SK-N-SH (cell line): ENCODE measurements around the gene C1QTNF3. TPM values are rescaled to one million over a fixed set of nuclear protein-coding genes. Genes with fewer than 3 reads are reported as not detected.

Experiments used
- CTCF ChIA-PET: fragments of 300-600, 350-600 bp; formaldehyde crosslinking; extraction: SDS; loops from one replicate; lab custom pipeline; 2021; lab: Yijun Ruan, JAX
- POLR2A ChIA-PET: fragments of 350-600 bp; sonication (Branson Sonifier 250); formaldehyde crosslinking; extraction: SDS; loops from one replicate; lab custom pipeline; 2020; ENCODE audit warnings: antibody characterized with exemption, inconsistent platforms; lab: Yijun Ruan, JAX
- DNase-seq: peaks from one replicate; pipeline ENCODE4 v3.0.0; 2012
- H2AFZ ChIP-seq: fragments of 200-600 bp; sonication (generic); 2 replicates; pipeline ENCODE4 v1.8.1; 2016; ENCODE audit warnings: antibody characterized with exemption, mild to moderate bottlenecking, low read depth
- H3F3A ChIP-seq: fragments of 200-600 bp; sonication (generic); replicated peaks from 2 replicates; pipeline ENCODE3; 2016; ENCODE audit warnings: antibody characterized with exemption, mild to moderate bottlenecking; ENCODE audit not compliant: insufficient read depth
- H3K27ac ChIP-seq, 2 experiments: fragments of 200-500 bp in 1 of 2; fragments of 200-600 bp in 1 of 2; sonication (Bioruptor generic) in 1 of 2; sonication (generic), shearing (Covaris generic) in 1 of 2; 2 replicates each; pipeline versions ENCODE4 v1.5.1 to v1.6.1; 2014 to 2016; ENCODE audit warnings: low read depth in 2 of 2, inconsistent platforms in 1 of 2, low read length in 1 of 2, mild to moderate bottlenecking in 1 of 2, mixed read lengths in 1 of 2
- H3K27me3 ChIP-seq: fragments of 200-600 bp; sonication (generic), shearing (Covaris generic); 2 replicates; pipeline ENCODE4 v1.6.1; 2016; ENCODE audit warnings: mixed run types; ENCODE audit not compliant: insufficient read depth
- H3K36me3 ChIP-seq, 2 experiments: fragments of 200-500 bp in 1 of 2; fragments of 200-600 bp in 1 of 2; sonication (Bioruptor generic) in 1 of 2; sonication (generic) in 1 of 2; replicated peaks in 1 of 2; 2 replicates each; pipeline versions ENCODE3 to v1.5.1; 2014 to 2016; ENCODE audit warnings: low read length in 1 of 2, mild to moderate bottlenecking in 1 of 2; ENCODE audit not compliant: insufficient read depth in 2 of 2, control insufficient read depth in 1 of 2
- H3K4me1 ChIP-seq, 2 experiments: fragments of 200-500 bp in 1 of 2; fragments of 200-600 bp in 1 of 2; sonication (Bioruptor generic) in 1 of 2; sonication (generic), shearing (Covaris generic) in 1 of 2; 2 replicates each; pipeline versions ENCODE4 v1.5.1 to v1.6.1; 2014 to 2016; ENCODE audit warnings: low read depth in 1 of 2, low read length in 1 of 2, mixed run types in 1 of 2; ENCODE audit not compliant: insufficient read depth in 2 of 2, control insufficient read depth in 1 of 2
- H3K4me2 ChIP-seq: fragments of 200-600 bp; sonication (generic), shearing (Covaris generic); 2 replicates; pipeline ENCODE4 v1.6.1; 2017; ENCODE audit warnings: mixed run types
- H3K4me3 ChIP-seq, 2 experiments: fragments of 200-500 bp in 1 of 2; fragments of 200-600 bp in 1 of 2; sonication (Bioruptor generic) in 1 of 2; sonication (generic), shearing (Covaris generic) in 1 of 2; 2 replicates each; pipeline versions ENCODE4 v1.5.1 to v1.8.1; 2014 to 2016; ENCODE audit warnings: low read depth in 2 of 2, inconsistent platforms in 1 of 2, low read length in 1 of 2, mild to moderate bottlenecking in 1 of 2, mixed read lengths in 1 of 2, moderate library complexity in 1 of 2
- H3K79me2 ChIP-seq: fragments of 200-600 bp; sonication (generic); 2 replicates; pipeline ENCODE4 v1.8.1; 2017; ENCODE audit warnings: mild to moderate bottlenecking; ENCODE audit not compliant: insufficient read depth
- H3K9ac ChIP-seq: fragments of 200-600 bp; sonication (generic); 2 replicates; pipeline ENCODE4 v1.6.1; 2017; ENCODE audit warnings: mixed run types
- H3K9me2 ChIP-seq: fragments of 200-600 bp; sonication (generic); 2 replicates; pipeline ENCODE4 v1.6.1; 2017; ENCODE audit warnings: mixed run types
- H3K9me3 ChIP-seq: fragments of 200-600 bp; sonication (generic); 2 replicates; pipeline ENCODE4 v1.6.1; 2017; ENCODE audit warnings: mixed run types, mild to moderate bottlenecking, moderate library complexity
- H4K20me1 ChIP-seq: fragments of 200-600 bp; sonication (generic); 2 replicates; pipeline ENCODE4 v1.6.1; 2017; ENCODE audit warnings: mild to moderate bottlenecking, mixed run types; ENCODE audit not compliant: insufficient read depth
- FOXJ3 ChIP-seq: sonication (generic); formaldehyde crosslinking; IDR thresholded peaks from 2 replicates; pipeline ENCODE4 v1.5.1; 2020; ENCODE audit warnings: mild to moderate bottlenecking, missing genetic modification reagents
- GABPA ChIP-seq: IDR thresholded peaks from 2 replicates; pipeline ENCODE4 v1.4.0; 2012; ENCODE audit warnings: low read depth, mild to moderate bottlenecking
- GATA2 ChIP-seq: sonication (generic); formaldehyde crosslinking; IDR thresholded peaks from 2 replicates; pipeline ENCODE4 v1.5.0; 2020; ENCODE audit warnings: mild to moderate bottlenecking, missing genetic modification reagents
- MEF2A ChIP-seq: IDR thresholded peaks from 2 replicates; pipeline ENCODE4 v1.4.0; 2012; ENCODE audit warnings: low read depth, borderline replicate concordance
- NFIC ChIP-seq: IDR thresholded peaks from 2 replicates; pipeline ENCODE4 v1.4.0; 2012; ENCODE audit warnings: borderline replicate concordance
- NRF1 ChIP-seq: IDR thresholded peaks from 2 replicates; pipeline ENCODE4 v1.6.1; 2012; ENCODE audit warnings: low read depth, mild to moderate bottlenecking, low read length
- POLR2AphosphoS5 ChIP-seq: IDR thresholded peaks from 2 replicates; pipeline ENCODE4 v1.6.1; 2012; ENCODE audit warnings: low read depth, low read length
- RAD21 ChIP-seq: IDR thresholded peaks from 2 replicates; pipeline ENCODE4 v1.6.1; 2012; ENCODE audit warnings: mild to moderate bottlenecking, low read length
- REST ChIP-seq: IDR thresholded peaks from 2 replicates; pipeline ENCODE4 v1.6.1; 2012; ENCODE audit warnings: mild to moderate bottlenecking, low read depth, low read length, moderate library complexity
- RFX5 ChIP-seq: IDR thresholded peaks from 2 replicates; pipeline ENCODE4 v1.6.1; 2012; ENCODE audit warnings: mild to moderate bottlenecking, improper control_type of control experiment, low read length
- RXRA ChIP-seq: IDR thresholded peaks from 2 replicates; pipeline ENCODE4 v1.4.0; 2012; ENCODE audit warnings: low read depth, mild to moderate bottlenecking, borderline replicate concordance
- SIN3A ChIP-seq: IDR thresholded peaks from 2 replicates; pipeline ENCODE4 v1.6.1; 2012; ENCODE audit warnings: low read depth, mild to moderate bottlenecking, low read length, moderate library complexity, borderline replicate concordance
- TAF1 ChIP-seq: IDR thresholded peaks from 2 replicates; pipeline ENCODE4 v1.6.1; 2012; ENCODE audit warnings: low read depth, mild to moderate bottlenecking, low read length, moderate library complexity, borderline replicate concordance
- TCF12 ChIP-seq: IDR thresholded peaks from 2 replicates; pipeline ENCODE4 v1.4.0; 2012
- TEAD4 ChIP-seq: IDR thresholded peaks from 2 replicates; pipeline ENCODE4 v1.4.0; 2012; ENCODE audit warnings: mild to moderate bottlenecking, borderline replicate concordance; ENCODE audit not compliant: insufficient read depth
- YY1 ChIP-seq: IDR thresholded peaks from 2 replicates; pipeline ENCODE4 v1.4.0; 2012; ENCODE audit warnings: low read depth, mild to moderate bottlenecking
- WGBS: methylation state at CpG from one replicate; pipeline ENCODE4 v1.1.6; 2017; ENCODE audit warnings: low lambda C conversion rate; 5-methylcytosine and 5-hydroxymethylcytosine counted together
- polyA plus RNA-seq, 3 experiments: library from polyadenylated mRNA; depleted of rRNA; stranded (reverse); fragments of >200 nt; gene quantifications; 2 replicates each; pipeline ENCODE4 v1.2.3, GENCODE V29; 2012
- TF ChIP-seq, protein P1 (sequence below): fragments of 200-600 bp; sonication (generic); IDR thresholded peaks from 2 replicates; pipeline ENCODE4 v1.6.1; 2017; ENCODE audit warnings: antibody characterized with exemption, mild to moderate bottlenecking, moderate library complexity
- TF ChIP-seq, protein P2 (sequence below): IDR thresholded peaks from 2 replicates; pipeline ENCODE4 v1.4.0; 2012; ENCODE audit warnings: low read depth, borderline replicate concordance
- TF ChIP-seq, protein P3 (sequence below): IDR thresholded peaks from 2 replicates; pipeline ENCODE4 v1.4.0; 2012; ENCODE audit warnings: low read depth, borderline replicate concordance
- TF ChIP-seq, protein P4 (sequence below): IDR thresholded peaks from 2 replicates; pipeline ENCODE4 v1.4.0; 2012; ENCODE audit warnings: low read depth

The C1QTNF3 gene
- polyA plus RNA-seq, 1 of the 3 experiments (the other 2 are of a cell fraction) = 1.5 TPM

GRCh38 chr5:34041247-34041972, 1.6 kb downstream of the C1QTNF3 start:
- TF ChIP-seq NFIC = no peak
- TF ChIP-seq TEAD4 = no peak
- no peak for TF ChIP-seq MEF2A
- no peak for TF ChIP-seq TAF1
- TF ChIP-seq REST = no peak
- TF ChIP-seq, protein P1, sequence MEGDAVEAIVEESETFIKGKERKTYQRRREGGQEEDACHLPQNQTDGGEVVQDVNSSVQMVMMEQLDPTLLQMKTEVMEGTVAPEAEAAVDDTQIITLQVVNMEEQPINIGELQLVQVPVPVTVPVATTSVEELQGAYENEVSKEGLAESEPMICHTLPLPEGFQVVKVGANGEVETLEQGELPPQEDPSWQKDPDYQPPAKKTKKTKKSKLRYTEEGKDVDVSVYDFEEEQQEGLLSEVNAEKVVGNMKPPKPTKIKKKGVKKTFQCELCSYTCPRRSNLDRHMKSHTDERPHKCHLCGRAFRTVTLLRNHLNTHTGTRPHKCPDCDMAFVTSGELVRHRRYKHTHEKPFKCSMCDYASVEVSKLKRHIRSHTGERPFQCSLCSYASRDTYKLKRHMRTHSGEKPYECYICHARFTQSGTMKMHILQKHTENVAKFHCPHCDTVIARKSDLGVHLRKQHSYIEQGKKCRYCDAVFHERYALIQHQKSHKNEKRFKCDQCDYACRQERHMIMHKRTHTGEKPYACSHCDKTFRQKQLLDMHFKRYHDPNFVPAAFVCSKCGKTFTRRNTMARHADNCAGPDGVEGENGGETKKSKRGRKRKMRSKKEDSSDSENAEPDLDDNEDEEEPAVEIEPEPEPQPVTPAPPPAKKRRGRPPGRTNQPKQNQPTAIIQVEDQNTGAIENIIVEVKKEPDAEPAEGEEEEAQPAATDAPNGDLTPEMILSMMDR = no peak
- TF ChIP-seq POLR2AphosphoS5 = no peak
- TF ChIP-seq SIN3A = no peak
- TF ChIP-seq NRF1 = no peak
- TF ChIP-seq, protein P2, sequence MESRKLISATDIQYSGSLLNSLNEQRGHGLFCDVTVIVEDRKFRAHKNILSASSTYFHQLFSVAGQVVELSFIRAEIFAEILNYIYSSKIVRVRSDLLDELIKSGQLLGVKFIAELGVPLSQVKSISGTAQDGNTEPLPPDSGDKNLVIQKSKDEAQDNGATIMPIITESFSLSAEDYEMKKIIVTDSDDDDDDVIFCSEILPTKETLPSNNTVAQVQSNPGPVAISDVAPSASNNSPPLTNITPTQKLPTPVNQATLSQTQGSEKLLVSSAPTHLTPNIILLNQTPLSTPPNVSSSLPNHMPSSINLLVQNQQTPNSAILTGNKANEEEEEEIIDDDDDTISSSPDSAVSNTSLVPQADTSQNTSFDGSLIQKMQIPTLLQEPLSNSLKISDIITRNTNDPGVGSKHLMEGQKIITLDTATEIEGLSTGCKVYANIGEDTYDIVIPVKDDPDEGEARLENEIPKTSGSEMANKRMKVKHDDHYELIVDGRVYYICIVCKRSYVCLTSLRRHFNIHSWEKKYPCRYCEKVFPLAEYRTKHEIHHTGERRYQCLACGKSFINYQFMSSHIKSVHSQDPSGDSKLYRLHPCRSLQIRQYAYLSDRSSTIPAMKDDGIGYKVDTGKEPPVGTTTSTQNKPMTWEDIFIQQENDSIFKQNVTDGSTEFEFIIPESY = no peak
- no peak for TF ChIP-seq RAD21
- TF ChIP-seq GATA2 (CRISPR knock-in tag) = no peak
- TF ChIP-seq FOXJ3 (CRISPR knock-in tag) = no peak
- no peak for TF ChIP-seq TCF12
- TF ChIP-seq, protein P3, sequence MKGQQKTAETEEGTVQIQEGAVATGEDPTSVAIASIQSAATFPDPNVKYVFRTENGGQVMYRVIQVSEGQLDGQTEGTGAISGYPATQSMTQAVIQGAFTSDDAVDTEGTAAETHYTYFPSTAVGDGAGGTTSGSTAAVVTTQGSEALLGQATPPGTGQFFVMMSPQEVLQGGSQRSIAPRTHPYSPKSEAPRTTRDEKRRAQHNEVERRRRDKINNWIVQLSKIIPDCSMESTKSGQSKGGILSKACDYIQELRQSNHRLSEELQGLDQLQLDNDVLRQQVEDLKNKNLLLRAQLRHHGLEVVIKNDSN = no peak
- TF ChIP-seq RXRA = no peak
- TF ChIP-seq, protein P4, sequence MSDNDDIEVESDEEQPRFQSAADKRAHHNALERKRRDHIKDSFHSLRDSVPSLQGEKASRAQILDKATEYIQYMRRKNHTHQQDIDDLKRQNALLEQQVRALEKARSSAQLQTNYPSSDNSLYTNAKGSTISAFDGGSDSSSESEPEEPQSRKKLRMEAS = no peak
- TF ChIP-seq GABPA = no peak
- TF ChIP-seq YY1 = no peak
- no peak for TF ChIP-seq RFX5
- ChIA-PET POLR2A (no interaction called here), CTCF (no interaction called here)
- no peaks in the 10 kb centered on the region for H3K9me2 ChIP-seq
- H3K79me2 ChIP-seq = no peaks in the 10 kb centered on the region
- no peaks in the 10 kb centered on the region for H3K4me1 ChIP-seq
- WGBS = 75% methylated on average over 1 of the region's 1 CpG
- no peak overlapping the region for H3K4me3 ChIP-seq
- no peak overlapping the region for H3K9ac ChIP-seq
- no peak overlapping the region for H3K4me2 ChIP-seq
- no peaks in the 10 kb centered on the region for H4K20me1 ChIP-seq
- no peaks in the 10 kb centered on the region for H3K27me3 ChIP-seq
- no peak overlapping the region for H3K27ac ChIP-seq
- no peaks in the 10 kb centered on the region for H3K9me3 ChIP-seq
- no peak for DNase-seq
- no peak overlapping the region for H2AFZ ChIP-seq
- no peaks in the 10 kb centered on the region for H3K36me3 ChIP-seq
- H3F3A ChIP-seq = no peaks in the 10 kb centered on the region
